ENCODE results near the gene PREB.

PREB gene

DNA sequence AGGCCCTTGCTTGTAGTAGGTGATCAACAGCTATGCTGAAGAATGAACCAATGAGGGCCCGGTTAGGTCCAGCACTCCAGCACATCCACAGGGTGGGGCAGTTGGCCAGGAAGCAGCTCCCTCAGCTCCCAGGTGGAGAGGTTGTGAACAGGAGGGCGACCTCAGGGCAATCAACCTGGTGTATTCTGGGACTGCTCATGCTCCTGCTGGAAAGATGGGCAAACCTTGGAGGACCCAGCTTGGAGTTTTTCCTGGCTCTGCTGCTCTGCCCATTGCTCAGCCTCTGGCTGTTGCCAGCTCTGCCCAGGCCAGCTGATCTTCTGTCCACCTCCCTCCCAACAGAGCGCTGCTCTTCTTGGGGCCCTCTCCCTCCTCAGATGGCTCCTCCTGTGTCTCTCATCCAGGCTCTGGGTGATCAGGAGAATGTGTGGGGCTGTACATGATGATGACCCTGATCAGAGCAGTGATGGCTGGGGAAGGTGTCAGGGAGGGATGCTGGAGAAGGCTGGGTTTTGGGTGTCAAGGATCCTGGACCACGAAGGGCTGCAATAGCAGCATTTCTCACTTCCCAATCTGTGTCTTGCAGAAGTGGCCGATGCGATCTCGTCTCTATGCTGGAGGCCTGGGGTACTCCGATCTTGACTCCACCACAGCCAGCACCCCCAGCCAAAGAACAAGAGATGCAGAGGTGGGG is 17.8 kb upstream of the PREB start:
- DNase-seq, result no peak

DNA sequence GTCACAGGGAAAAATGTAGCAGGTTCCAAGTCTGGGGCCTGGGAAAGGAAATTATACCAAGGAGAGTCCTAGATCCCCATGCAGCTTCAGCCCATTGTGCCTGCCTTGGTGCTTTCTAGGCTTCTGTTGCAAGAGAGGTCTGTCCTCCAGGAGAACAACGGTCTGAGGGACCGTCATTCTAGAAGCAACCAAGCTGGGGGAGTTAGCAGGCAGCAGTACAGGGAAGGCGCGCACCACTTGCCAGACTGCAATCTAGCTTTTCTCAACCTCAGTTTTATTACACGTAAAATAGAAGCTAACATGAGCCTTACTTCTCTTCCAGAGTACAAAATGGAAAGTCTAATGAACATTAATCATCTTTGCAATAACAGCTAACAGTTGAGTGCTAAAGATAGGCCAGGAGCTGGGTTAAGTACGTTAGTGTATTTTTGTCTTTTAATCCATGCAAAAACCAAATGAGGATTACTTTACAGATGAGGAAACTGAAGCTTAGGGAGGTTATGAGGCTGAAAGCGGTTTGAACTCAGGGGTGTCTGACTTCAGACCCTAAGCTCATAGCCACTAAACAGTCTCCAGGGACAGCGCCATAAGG is 16.3 kb upstream of the PREB start:
- DNase-seq, result no peak

DNA sequence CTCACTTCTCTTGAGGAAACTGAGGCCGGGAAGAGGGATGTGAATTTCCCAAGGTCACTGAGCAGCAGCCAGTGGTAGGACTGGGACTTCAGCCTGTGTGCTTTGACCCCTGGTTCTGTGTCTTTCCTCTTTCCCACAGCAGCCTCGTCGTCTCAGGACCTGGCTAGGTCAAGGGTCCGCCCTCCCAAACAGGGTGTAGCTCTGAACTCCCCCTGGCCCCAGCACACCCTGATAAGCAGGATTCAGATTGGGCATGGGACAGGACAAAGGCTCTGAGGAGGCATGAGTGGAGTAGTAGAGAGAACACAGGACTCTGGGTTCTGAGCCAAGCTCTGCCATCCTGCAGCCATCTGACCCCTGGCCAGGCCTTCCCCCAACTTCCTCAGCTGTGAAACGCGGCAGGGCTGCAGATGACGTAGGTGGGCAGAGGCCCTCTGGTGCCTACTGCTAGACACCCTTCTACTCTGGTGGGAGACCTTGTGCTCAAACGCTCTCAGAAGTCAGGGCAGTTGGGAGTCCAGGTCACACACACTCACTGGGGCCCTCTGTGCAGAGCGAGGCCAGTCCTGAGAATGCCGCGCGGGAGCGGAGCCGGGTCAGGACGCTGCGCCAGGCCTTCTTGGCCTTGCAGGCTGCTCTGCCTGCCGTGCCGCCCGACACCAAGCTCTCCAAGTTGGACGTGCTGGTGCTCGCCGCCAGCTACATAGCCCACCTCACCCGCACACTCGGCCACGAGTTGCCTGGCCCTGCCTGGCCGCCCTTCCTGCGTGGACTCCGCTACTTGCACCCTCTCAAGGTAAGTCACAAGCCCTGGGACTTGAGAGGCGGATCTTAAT is 15.4 kb upstream of the PREB start:
- DNase-seq, result no peak

GRCh38 chr2:27148801-27149439 is 14.5 kb upstream of the PREB start, which contains the start of gene TCF23:
Gene TCF23, plus strand, starts transcription at chr2:27149004. Its CDS starts 130 bp downstream, at chr2:27149134.
- no peak for DNase-seq

GRCh38 chr2:27147935-27148334 is 13.5 kb upstream of the PREB start:
- DNase-seq, result no peak

DNA sequence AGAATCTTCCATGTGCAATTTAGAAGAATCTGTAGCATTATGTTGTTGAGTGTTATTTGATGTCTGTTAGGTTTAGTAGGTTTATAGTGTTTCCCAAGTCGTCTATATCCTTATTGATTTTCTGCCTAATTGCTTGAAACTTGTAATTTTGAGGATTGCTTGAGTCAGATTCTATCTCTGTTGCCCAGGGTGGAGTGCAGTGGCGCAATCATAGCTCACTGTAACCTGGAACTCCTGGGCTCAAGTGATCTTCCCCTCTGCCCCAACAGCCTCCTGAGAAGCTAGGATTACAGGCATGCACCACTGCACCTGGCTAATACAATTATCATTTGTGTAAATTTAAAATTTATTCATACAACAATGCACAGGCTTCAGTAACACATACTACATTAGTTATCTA is 11.2 kb upstream of the PREB start:
- no peak for DNase-seq

GRCh38 chr2:27143285-27143684 is 8.8 kb upstream of the PREB start:
- no peak for DNase-seq

DNA sequence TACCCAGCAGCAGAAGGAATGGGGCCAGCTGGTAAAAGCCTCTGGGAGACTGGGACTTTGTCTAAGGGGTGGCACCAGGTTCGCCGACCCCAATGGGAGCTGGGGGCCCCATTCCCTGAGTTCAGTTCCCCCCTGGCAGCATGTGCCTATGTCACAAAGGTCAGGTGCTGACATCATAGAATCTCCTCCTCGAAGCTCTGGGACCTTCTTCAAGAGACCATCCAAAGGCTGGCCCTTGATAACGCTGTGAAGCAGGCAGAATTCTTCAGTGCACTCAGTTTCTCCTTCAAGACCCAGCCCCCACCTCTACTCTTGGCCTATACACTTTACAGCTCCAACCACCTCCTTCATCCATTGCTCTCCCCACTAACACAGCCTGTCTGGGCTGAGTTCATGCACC is 4.9 kb upstream of the PREB start, which contains the start of gene PRR30:
PRR30 (minus strand) TSS at position 101 of the 400 bp plus-strand sequence. CDS start 1,081 bp downstream, outside the sequence.
- DNase-seq, result no peak

GRCh38 chr2:27138111-27138510 is 3.7 kb upstream of the PREB start:
- no peak for DNase-seq

DNA sequence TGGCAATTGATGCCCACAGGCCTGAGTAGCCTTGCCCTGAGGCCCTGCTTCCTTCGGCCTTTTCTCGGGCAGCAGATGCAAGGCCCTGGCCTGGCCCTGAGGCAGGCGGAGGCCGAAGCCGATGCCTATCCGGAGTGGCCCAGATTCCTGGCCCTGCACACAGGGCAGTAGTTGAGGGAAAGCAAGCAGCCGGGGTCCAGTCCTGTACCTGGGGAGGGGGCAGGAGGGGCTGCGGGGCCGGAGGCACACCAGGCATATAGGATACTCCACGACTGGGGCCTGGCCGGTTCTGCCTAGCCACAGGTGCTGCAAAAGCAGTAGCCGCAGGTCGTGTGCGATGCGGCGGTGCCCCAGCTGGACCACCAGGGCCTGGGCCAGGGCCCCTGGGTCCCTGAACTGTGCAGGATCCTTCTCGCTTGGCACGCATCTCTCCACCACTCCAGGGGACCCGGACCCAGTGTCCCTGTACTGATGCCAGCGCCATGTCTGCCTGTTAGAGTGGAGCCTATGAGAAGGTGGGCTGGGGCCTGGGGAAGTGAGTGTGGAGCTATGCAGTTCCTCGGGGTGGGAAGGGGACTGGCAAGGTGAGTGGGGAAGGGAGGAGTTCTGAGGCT is 3.0 kb upstream of the PREB start:
- no peak for DNase-seq

DNA sequence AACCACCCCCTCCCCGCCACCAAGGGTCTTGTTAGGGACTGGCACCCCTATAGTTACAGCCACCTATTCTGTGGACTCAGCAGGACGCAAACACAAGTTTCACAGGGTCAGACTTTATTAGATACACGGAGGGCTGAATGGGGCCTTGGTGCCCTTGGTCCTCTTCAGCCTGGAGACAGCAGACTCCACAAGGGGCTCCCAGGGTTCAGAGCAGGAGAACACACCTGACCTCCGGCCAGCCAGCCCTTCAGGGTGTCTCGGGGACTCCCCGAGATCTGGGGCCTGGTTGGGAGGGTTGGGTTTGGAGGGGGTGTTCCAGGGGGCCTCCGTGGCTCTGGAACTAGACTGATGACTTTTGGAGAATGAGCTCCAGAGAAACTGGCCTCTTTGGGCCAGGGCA is 2.3 kb upstream of the PREB start:
- no peak for DNase-seq

GRCh38 chr2:27135478-27135955 is 1.1 kb upstream of the PREB start:
- no peak for DNase-seq

DNA sequence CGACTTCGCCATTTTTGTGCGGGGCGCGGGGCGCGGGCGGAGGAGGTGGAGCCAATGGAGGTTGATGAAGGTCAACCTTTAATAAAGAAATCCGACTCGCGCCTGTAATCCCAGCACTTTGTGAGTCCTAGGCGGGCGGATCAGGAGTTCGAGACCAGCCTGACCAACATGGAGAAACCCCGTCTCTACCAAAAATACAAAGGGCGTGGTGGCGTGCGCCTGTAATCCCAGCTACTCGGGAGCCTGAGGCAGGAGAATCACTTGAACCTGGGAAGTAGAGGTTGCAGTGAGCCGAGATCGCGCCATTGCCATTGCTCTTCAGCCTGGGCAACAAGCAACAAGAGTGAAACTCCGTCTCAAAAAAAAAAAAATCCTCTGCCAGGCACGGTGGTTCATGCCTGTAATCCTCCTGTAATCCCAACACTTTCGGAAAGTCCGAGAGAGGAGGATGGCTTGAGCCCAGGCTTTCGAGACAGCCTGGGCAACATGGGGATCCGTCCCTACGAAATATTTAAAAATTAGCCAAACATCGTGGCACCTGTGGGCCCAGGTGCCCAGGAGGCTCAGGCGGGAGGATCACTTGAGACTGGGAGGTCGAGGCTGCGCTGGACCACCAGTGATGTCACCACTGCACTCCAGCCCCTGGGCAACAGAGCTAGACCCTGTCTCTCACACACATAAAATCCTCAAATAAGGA is 493 bp upstream of the PREB start:
- no peak for DNase-seq

DNA sequence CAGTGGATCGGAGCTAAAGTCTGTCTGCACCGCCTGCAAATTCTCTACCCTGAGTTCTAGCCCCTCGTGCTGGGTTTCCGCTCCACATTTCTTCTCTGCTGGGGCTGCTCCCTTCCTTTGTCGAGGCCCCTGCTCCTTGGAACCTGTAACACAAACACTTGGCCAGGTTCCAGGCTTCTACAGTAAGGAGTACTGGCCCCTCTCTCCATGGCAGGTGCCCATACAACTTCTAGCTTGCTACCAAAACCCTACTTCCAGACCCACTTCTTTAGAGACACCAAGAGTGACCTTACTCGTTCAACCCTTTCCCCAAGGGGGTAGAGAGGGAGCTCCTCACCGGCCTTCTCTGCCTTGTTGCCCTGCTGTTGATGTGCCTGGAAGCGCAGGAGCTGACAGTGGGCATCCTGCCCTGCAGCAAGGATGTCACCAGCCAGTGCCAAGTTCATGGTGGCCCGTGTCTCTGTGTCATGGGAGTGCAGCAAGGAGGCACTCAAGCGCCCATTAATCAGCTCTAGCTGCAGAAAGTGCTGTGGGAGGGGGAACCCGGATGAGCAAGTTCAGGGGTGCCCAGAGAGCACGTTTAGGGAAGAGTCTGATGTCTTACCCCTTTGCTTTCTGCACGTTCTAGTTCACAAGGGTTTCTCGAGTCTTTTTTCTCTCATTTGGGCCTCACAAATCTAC is 1.1 kb downstream of the PREB start:
- peak in 1 of 2 experiments; percentile 55 for DNase-seq

- no peak for DNase-seq
Measured at GRCh38 chr2:27131429-27131828, 3.0 kb downstream of the PREB start.

DNA sequence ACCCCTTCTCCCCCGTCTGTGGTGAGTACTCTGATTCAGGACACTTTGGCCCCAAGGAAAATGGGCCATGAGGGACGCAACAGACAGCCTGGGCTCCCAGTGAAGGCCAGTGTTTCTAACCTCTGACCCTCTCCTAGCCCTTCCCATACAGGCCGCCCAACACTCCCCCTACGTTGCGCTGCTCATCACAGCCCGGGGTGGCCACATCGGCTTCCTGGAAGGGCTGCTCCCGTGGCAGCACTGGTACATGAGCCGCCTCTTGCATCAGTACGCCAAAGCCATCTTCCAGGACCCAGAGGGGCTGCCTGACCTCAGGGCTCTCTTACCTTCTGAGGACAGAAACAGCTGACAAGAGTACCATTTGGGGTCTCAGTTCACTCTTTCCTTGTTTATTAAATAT is 4.0 kb downstream of the PREB start:
- DNase-seq, result no peak

GRCh38 chr2:27128668-27129571 is 5.5 kb downstream of the PREB start:
- no peak for DNase-seq

DNA sequence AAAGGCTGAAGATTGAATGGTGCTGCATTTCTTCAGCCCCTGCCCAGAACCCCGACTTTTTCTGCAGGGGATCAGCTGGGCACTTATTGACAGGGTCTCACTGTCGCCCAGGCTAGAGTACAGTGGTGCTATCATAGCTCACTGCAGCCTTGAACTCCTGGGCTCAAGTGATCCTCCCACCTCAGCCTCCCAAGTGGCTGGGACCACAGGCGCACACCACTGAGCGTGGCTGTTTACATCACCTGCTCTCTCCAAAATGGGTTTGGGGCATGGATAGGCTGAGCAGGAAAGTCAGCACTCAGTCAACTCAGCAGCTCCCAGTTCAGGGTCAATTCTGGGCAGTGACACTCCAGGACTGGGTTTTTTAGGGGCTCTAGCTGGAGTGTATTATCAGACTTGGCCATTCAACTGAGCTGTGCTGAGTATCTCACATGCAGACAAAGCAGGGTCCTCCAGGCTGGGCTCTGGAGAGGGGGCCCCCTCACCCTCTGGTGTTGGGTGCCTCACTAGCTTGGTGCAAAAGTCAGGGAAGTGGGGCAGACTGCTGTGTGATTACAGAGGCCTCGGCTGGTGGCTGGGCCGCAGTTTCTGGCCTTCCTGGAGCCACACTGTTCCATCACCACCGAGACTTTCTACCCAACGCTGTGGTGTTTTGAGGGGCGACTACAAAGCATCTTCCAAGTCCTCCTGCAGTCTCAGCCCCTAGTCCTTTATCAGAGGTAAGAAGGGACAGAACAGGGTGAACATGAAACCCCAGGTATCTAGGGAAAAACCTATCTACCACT is 6.4 kb downstream of the PREB start:
- DNase-seq, result no peak

DNA sequence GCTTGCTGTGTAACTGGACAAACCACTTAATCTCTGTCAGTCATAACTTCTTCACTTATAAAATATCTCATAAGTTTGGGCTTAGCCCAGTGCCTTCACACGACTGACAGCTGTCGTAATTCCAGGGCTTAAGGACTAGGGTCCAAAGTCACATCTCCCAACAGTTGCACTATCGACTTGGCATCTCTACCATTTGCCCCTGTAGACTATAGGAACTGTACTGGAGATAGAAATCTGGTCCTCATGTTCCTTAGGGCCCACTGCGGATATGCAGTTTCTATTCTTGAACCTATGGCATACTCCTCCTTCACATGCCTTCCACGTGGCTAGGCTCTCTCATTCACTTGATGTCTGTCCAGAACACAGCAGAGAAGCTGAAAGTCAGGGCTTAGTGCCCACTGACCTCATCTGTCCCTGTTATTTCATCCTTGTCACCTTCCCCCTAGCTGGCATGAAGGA is 8.2 kb downstream of the PREB start:
- DNase-seq, result no peak

Measured in AML-193 (cell line).